Measurements from ENCODE around the gene XPC.

GRCh38 chr3:14201940-14202684, 23.7 kb upstream of the XPC start:
- no peak for TF ChIP-seq POLR2A (IDR thresholded peaks at IDR 0.05)
- no peak for TF ChIP-seq CTCF (IDR thresholded peaks at IDR 0.05)
